HepG2 (cell line): Measurements from ENCODE around the gene ADPRS. TPM values are rescaled to one million over a fixed set of nuclear protein-coding genes. Genes with fewer than 3 reads are reported as not detected.

Experiments
- ATAC-seq: fragments of 200-7000 bp; cut with Tn5 transposase; 3 replicates; pipeline ENCODE4 v1.9.1; 2020; ENCODE audit warnings: mild to moderate bottlenecking, moderate library complexity
- BruUV-seq: library from RNA; stranded (reverse); fragments of 400-500 nt; replicated peaks from 2 replicates; lab custom pipeline; 2021; lab: Mats Ljungman, UMichigan
- CTCF ChIA-PET: fragments of 300-600 bp; formaldehyde crosslinking; extraction: SDS; loops from one replicate; lab custom pipeline; 2021; ENCODE audit warnings: low total read pairs, inconsistent platforms, low intra/inter-chr PET ratio; lab: Yijun Ruan, JAX
- POLR2A ChIA-PET: fragments of 350-600 bp; sonication (Branson Sonifier 250); formaldehyde crosslinking; loops from one replicate; lab custom pipeline; 2020; ENCODE audit warnings: antibody characterized with exemption, inconsistent platforms; lab: Yijun Ruan, JAX
- DNase-seq: peaks from one replicate; pipeline ENCODE4 v3.0.0-alpha.2; 2015; ENCODE audit warnings: low spot score
- FAIRE-seq: peaks from 3 replicates; lab custom pipeline; 2011; peaks lifted over from hg19 to GRCh38; lab: Jason Lieb, UNC
- H2AFZ ChIP-seq: one replicate; pipeline ENCODE4 v1.6.1; 2011; ENCODE audit warnings: low read length, inconsistent platforms
- H3K27ac ChIP-seq: fragments of 300-600 bp; 3 replicates; pipeline ENCODE4 v1.8.0; 2011; ENCODE audit warnings: mixed run types, mild to moderate bottlenecking, mixed read lengths, low read length, inconsistent platforms; ENCODE audit not compliant: insufficient read depth; ENCODE audit errors: extremely low read length
- H3K27me3 ChIP-seq, 2 experiments: fragments of 200-600 bp in 1 of 2; 2 replicates in 1 of 2; 3 replicates in 1 of 2; pipeline versions ENCODE4 v1.6.0 to v1.8.0; 2011; ENCODE audit warnings: low read length in 2 of 2, mild to moderate bottlenecking in 2 of 2, moderate library complexity in 2 of 2, inconsistent platforms in 1 of 2; ENCODE audit not compliant: insufficient read depth in 2 of 2, control insufficient read depth in 1 of 2
- H3K36me3 ChIP-seq, 2 experiments: fragments of 200-600 bp in 1 of 2; replicated peaks in 1 of 2; 2 replicates in 1 of 2; 3 replicates in 1 of 2; pipeline versions ENCODE4 v1.5.1 to v1.8.0; 2011; ENCODE audit warnings: low read length in 2 of 2, inconsistent platforms in 1 of 2; ENCODE audit not compliant: insufficient read depth in 2 of 2, control insufficient read depth in 1 of 2
- H3K4me1 ChIP-seq: 2 replicates; pipeline ENCODE4 v1.5.1; 2012; ENCODE audit warnings: low read length, inconsistent platforms; ENCODE audit not compliant: insufficient read depth
- H3K4me2 ChIP-seq: 2 replicates; pipeline ENCODE4 v1.6.0; 2011; ENCODE audit warnings: low read depth, low read length, inconsistent platforms
- H3K4me3 ChIP-seq, 3 experiments: fragments of 200-600 bp in 1 of 3; sonication (generic), shearing (Covaris generic) in 1 of 3; replicated peaks in 1 of 3; 2 replicates each; pipeline ENCODE4 v1.5.1; 2011 to 2016; ENCODE audit warnings: low read length in 3 of 3, inconsistent platforms in 2 of 3, low read depth in 2 of 3, mild to moderate bottlenecking in 2 of 3, control low read depth in 1 of 3, mixed read lengths in 1 of 3; ENCODE audit not compliant: insufficient read depth in 1 of 3
- H3K79me2 ChIP-seq: one replicate; pipeline ENCODE4 v1.6.1; 2011; ENCODE audit warnings: low read length, inconsistent platforms; ENCODE audit not compliant: insufficient read depth
- H3K9ac ChIP-seq: 2 replicates; pipeline ENCODE4 v1.6.0; 2011; ENCODE audit warnings: mild to moderate bottlenecking, low read depth, low read length, inconsistent platforms; ENCODE audit not compliant: insufficient read depth
- H3K9me3 ChIP-seq: 2 replicates; pipeline ENCODE4 v1.5.1; 2012; ENCODE audit warnings: mild to moderate bottlenecking, low read length
- H4K20me1 ChIP-seq: 2 replicates; pipeline ENCODE4 v1.6.0; 2011; ENCODE audit warnings: inconsistent platforms, mild to moderate bottlenecking, low read length, moderate library complexity; ENCODE audit not compliant: insufficient read depth
- GTF3A ChIP-seq: sonication (generic); formaldehyde crosslinking; conservative IDR thresholded peaks from 2 replicates; pipeline ENCODE4 v1.4.0; 2020; ENCODE audit warnings: mild to moderate bottlenecking, missing genetic modification reagents
- JARID2 ChIP-seq: sonication (generic); formaldehyde crosslinking; IDR thresholded peaks from 2 replicates; pipeline ENCODE4 v1.8.1; 2023; ENCODE audit warnings: missing genetic modification reagents, inconsistent platforms; ENCODE audit not compliant: insufficient replicate concordance
- MXD4 ChIP-seq: IDR thresholded peaks from 2 replicates; pipeline ENCODE4 v1.6.1; 2016; ENCODE audit warnings: mild to moderate bottlenecking, missing biosample characterization, missing genetic modification reagents
- NCOR1 ChIP-seq: fragments of 200-600 bp; sonication (generic); IDR thresholded peaks from 2 replicates; pipeline ENCODE4 v1.7.0; 2017; ENCODE audit warnings: antibody characterized with exemption, low read length, borderline replicate concordance
- PAX8 ChIP-seq: sonication (generic); formaldehyde crosslinking; IDR thresholded peaks from 2 replicates; pipeline ENCODE4 v1.8.0; 2022; ENCODE audit warnings: mild to moderate bottlenecking, missing genetic modification reagents, borderline replicate concordance
- SIN3B ChIP-seq: fragments of 150-350 bp; IDR thresholded peaks from 2 replicates; pipeline ENCODE4 v1.6.1; 2014; ENCODE audit warnings: low read length
- ZFP82 ChIP-seq: sonication (generic); formaldehyde crosslinking; IDR thresholded peaks from 2 replicates; pipeline ENCODE4 v1.5.1; 2020; ENCODE audit warnings: mild to moderate bottlenecking, missing genetic modification reagents, borderline replicate concordance
- ZFP90 ChIP-seq: sonication (generic); formaldehyde crosslinking; IDR thresholded peaks from 2 replicates; pipeline ENCODE4 v1.8.0; 2022; ENCODE audit warnings: missing genetic modification reagents, mild to moderate bottlenecking, inconsistent platforms, borderline replicate concordance
- ZNF224 ChIP-seq: sonication (generic); formaldehyde crosslinking; IDR thresholded peaks from 2 replicates; pipeline ENCODE4 v1.5.0; 2020; ENCODE audit warnings: mild to moderate bottlenecking, missing genetic modification reagents
- ZNF451 ChIP-seq: sonication (generic); formaldehyde crosslinking; IDR thresholded peaks from 2 replicates; pipeline ENCODE4 v1.5.0; 2020; ENCODE audit warnings: mild to moderate bottlenecking, missing genetic modification reagents
- ZNF790 ChIP-seq: sonication (generic); formaldehyde crosslinking; IDR thresholded peaks from 2 replicates; pipeline ENCODE4 v1.8.0; 2022; ENCODE audit warnings: missing genetic modification reagents, mild to moderate bottlenecking, borderline replicate concordance
- WGBS: methylation state at CpG from one replicate; pipeline ENCODE4 v1.1.6; 2017; ENCODE audit warnings: low lambda C conversion rate; 5-methylcytosine and 5-hydroxymethylcytosine counted together
- in situ Hi-C: cut with HindIII; loops from 2 replicates; pipeline ENCODE4 v1.10.0; 2017; ENCODE audit warnings: low pct_unique_long_range_greater_than_20kb; ENCODE audit not compliant: extremely low pct_ligation_motif_present
- intact Hi-C: fragments of 100-400 bp; cut with micrococcal nuclease; formaldehyde crosslinking; loops from one replicate; pipeline ENCODE4 v1.10.0; 2022; ENCODE audit not compliant: unreplicated experiment
- polyA plus RNA-seq, 8 experiments: library from polyadenylated mRNA; depleted of rRNA in 3 of 8; stranded (reverse) in 7 of 8; unstranded in 1 of 8; fragments of >200 nt; fragmentation: Illumina TruSeq in 4 of 8; extraction: Trizol in 4 of 8; gene quantifications; 2 replicates each; pipeline versions ENCODE4 v1.2.1 to v1.2.3, GENCODE V29; 2011 to 2016; ENCODE audit warnings: low read depth in 4 of 8, missing spikeins in 1 of 8, mixed read lengths in 1 of 8; ENCODE audit not compliant: insufficient read depth in 1 of 8
- total RNA-seq, 5 experiments: library from RNA; depleted of rRNA; stranded (reverse); fragments of >200 nt; fragmentation: Illumina TruSeq; extraction: Trizol; gene quantifications; 2 replicates each; pipeline ENCODE4 v1.2.3, GENCODE V29; 2016; ENCODE audit warnings: low read depth in 1 of 5
- TF ChIP-seq, protein P1 (sequence below): sonication (generic); formaldehyde crosslinking; IDR thresholded peaks from 2 replicates; pipeline ENCODE4 v1.4.0; 2020; ENCODE audit warnings: missing genetic modification reagents, borderline replicate concordance
- TF ChIP-seq, protein P2 (sequence below): sonication (generic); formaldehyde crosslinking; IDR thresholded peaks from 2 replicates; pipeline ENCODE4 v1.4.0; 2020; ENCODE audit warnings: missing genetic modification reagents, borderline replicate concordance
- TF ChIP-seq, protein P3 (sequence below): sonication (generic); formaldehyde crosslinking; IDR thresholded peaks from 2 replicates; pipeline ENCODE4 v1.8.0; 2022; ENCODE audit warnings: missing genetic modification reagents, mild to moderate bottlenecking, borderline replicate concordance
- TF ChIP-seq, protein P4 (sequence below), 2 experiments: fragments of 450-650 bp in 1 of 2; sonication (generic) in 1 of 2; formaldehyde crosslinking; IDR thresholded peaks; 2 replicates each; pipeline versions ENCODE4 v1.5.0 to v1.8.0; 2020 to 2022; ENCODE audit warnings: mild to moderate bottlenecking in 1 of 2, missing genetic modification reagents in 1 of 2

Gene ADPRS
- total and polyA plus RNA-seq, 2 of the 13 experiments (the other 11 are each of a cell fraction or from before 2014, with no cell fraction given), result 30.6 to 36.4 TPM

DNA sequence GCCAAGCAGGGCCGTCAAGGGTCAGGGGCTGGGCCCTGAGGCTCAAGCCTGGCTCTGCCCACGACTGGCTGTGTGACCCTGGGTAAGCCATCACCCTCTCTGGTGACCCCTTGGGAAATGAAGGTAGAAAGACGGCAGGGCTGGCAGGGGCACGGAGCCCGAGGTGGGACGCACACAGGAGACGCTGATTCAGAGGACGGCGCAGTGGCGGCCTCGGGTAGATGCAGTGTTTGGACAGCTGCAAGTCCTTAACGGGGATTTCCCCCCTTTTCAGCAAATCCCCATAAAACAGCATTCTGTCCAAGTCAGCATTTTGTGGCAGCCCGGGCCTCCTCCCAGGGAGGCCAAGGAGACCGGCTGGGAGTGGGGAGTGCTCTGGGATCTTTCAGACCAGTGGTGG, 19.6 kb downstream of the ADPRS start (continued):
- TF ChIP-seq, protein P1, sequence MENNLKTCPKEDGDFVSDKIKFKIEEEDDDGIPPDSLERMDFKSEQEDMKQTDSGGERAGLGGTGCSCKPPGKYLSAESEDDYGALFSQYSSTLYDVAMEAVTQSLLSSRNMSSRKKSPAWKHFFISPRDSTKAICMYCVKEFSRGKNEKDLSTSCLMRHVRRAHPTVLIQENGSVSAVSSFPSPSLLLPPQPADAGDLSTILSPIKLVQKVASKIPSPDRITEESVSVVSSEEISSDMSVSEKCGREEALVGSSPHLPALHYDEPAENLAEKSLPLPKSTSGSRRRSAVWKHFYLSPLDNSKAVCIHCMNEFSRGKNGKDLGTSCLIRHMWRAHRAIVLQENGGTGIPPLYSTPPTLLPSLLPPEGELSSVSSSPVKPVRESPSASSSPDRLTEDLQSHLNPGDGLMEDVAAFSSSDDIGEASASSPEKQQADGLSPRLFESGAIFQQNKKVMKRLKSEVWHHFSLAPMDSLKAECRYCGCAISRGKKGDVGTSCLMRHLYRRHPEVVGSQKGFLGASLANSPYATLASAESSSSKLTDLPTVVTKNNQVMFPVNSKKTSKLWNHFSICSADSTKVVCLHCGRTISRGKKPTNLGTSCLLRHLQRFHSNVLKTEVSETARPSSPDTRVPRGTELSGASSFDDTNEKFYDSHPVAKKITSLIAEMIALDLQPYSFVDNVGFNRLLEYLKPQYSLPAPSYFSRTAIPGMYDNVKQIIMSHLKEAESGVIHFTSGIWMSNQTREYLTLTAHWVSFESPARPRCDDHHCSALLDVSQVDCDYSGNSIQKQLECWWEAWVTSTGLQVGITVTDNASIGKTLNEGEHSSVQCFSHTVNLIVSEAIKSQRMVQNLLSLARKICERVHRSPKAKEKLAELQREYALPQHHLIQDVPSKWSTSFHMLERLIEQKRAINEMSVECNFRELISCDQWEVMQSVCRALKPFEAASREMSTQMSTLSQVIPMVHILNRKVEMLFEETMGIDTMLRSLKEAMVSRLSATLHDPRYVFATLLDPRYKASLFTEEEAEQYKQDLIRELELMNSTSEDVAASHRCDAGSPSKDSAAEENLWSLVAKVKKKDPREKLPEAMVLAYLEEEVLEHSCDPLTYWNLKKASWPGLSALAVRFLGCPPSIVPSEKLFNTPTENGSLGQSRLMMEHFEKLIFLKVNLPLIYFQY, result no peak
- TF ChIP-seq ZNF224 (CRISPR knock-in tag) (no peak), NCOR1 (no peak)
- TF ChIP-seq, protein P2, sequence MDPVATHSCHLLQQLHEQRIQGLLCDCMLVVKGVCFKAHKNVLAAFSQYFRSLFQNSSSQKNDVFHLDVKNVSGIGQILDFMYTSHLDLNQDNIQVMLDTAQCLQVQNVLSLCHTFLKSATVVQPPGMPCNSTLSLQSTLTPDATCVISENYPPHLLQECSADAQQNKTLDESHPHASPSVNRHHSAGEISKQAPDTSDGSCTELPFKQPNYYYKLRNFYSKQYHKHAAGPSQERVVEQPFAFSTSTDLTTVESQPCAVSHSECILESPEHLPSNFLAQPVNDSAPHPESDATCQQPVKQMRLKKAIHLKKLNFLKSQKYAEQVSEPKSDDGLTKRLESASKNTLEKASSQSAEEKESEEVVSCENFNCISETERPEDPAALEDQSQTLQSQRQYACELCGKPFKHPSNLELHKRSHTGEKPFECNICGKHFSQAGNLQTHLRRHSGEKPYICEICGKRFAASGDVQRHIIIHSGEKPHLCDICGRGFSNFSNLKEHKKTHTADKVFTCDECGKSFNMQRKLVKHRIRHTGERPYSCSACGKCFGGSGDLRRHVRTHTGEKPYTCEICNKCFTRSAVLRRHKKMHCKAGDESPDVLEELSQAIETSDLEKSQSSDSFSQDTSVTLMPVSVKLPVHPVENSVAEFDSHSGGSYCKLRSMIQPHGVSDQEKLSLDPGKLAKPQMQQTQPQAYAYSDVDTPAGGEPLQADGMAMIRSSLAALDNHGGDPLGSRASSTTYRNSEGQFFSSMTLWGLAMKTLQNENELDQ (CRISPR knock-in tag), result no peak

DNA sequence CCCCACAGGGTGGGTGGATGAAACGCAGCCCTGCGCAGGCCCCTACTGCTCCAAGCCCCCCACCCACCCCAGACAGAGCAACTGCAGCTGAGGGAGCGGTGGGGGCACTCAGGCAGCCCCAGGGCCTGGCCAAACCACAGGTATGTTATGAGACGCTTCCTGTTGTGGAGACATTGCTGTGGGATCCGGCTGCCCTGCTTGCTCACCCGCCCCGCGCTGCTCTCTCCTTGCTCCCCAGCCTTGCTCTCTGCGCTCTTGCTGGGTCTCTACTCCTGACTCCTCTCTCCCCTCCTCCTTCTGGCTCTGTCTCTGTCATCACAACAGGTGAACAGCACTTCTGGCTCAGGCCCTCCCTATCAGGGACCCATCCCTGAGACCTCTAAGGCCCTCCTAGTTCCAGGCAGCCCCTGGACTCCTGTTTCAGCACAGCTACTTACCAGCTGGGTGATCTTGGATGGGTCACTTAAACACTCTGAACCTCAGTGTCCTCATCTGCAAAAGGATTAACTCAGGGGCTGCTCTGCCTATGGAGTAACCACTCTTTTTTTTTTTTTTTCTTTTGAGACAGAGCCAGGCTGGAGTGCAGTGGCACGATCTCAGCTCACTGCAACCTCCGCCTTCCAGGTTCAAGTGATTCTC, 20.5 kb downstream of the ADPRS start:
- Histone ChIP-seq H3K27me3 (peaks cover 4 to 24% of the 10 kb centered on the region in 2 experiments; a peak in 4 of 5 replicates), H3K27ac (no peak overlapping the region), H4K20me1 (no peaks in the 10 kb centered on the region), H3K36me3 (no peaks in the 10 kb centered on the region), H3K4me3 (no peak overlapping the region), H3K9me3 (no peaks in the 10 kb centered on the region), H3K79me2 (no peaks in the 10 kb centered on the region), H3K9ac (no peak overlapping the region), H3K4me1 (peaks cover 33% of the 10 kb centered on the region), H3K4me2 (no peak overlapping the region), H2AFZ (no peak overlapping the region)
- intact Hi-C loops (no loop called here), in situ Hi-C loops (no loop called here)
- ChIA-PET CTCF (no interaction called here), POLR2A (no interaction called here)
- FAIRE-seq, result no peak
- WGBS, result 43% methylated on average over 7 of the region's 11 CpGs
- DNase-seq, result no peak
- no peak for ATAC-seq
- no TSS peak for BruUV-seq
- TF ChIP-seq GTF3A (CRISPR knock-in tag) (no peak), SIN3B (no peak), ZFP82 (no peak), MXD4 (CRISPR knock-in tag) (no peak), PAX8 (no peak), ZNF790 (CRISPR knock-in tag) (no peak), ZNF451 (no peak), ZFP90 (no peak), JARID2 (CRISPR knock-in tag) (no peak)
- TF ChIP-seq, protein P3, sequence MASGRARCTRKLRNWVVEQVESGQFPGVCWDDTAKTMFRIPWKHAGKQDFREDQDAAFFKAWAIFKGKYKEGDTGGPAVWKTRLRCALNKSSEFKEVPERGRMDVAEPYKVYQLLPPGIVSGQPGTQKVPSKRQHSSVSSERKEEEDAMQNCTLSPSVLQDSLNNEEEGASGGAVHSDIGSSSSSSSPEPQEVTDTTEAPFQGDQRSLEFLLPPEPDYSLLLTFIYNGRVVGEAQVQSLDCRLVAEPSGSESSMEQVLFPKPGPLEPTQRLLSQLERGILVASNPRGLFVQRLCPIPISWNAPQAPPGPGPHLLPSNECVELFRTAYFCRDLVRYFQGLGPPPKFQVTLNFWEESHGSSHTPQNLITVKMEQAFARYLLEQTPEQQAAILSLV (CRISPR knock-in tag), result no peak
- TF ChIP-seq, protein P4, sequence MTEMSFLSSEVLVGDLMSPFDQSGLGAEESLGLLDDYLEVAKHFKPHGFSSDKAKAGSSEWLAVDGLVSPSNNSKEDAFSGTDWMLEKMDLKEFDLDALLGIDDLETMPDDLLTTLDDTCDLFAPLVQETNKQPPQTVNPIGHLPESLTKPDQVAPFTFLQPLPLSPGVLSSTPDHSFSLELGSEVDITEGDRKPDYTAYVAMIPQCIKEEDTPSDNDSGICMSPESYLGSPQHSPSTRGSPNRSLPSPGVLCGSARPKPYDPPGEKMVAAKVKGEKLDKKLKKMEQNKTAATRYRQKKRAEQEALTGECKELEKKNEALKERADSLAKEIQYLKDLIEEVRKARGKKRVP (CRISPR knock-in tag; IDR thresholded peaks at IDR 0.05), result no peak
